CD4-positive, alpha-beta T cell treated with Interleukin-17A for 1 hour (primary cell): ENCODE measurements around the gene ST3GAL5.

Source experiments
- DNase-seq: peaks from one replicate; pipeline ENCODE4 v3.0.0-alpha.2; 2020

The ST3GAL5 gene

GRCh38 chr2:85787282-85787980 is 101.4 kb downstream of the ST3GAL5 start:
- DNase-seq = no peak
